Pancreas (tissue), 10 donors: Measurements from ENCODE around the gene BFSP1. TPM values are rescaled to one million over a fixed set of nuclear protein-coding genes. Genes with fewer than 3 reads are reported as not detected.

Experiments used
- ATAC-seq, 4 donors: fragments of 200-7000 bp; cut with Tn5 transposase; one replicate each; pipeline versions ENCODE4 v1.8.0 to v1.9.1; 2020; ENCODE audit warnings: mild to moderate bottlenecking in 4 of 4, moderate library complexity in 4 of 4
- DNase-seq, 6 donors: peaks; one replicate each; pipeline ENCODE4 v3.0.0-alpha.2; 2020
- FAIRE-seq: peaks from 2 replicates; lab custom pipeline; 2012; peaks lifted over from hg19 to GRCh38; lab: Jason Lieb, UNC
- H3K27ac ChIP-seq, 4 donors: fragments of 200-600 bp; sonication (generic); 1 replicate in 3 of 4; 2 replicates in 1 of 4; pipeline versions ENCODE4 v1.5.0 to v1.8.0; 2020
- H3K27me3 ChIP-seq, 4 donors: fragments of 200-600 bp; one replicate each; pipeline ENCODE4 v1.8.0; 2021
- H3K36me3 ChIP-seq, 3 donors: fragments of 200-600 bp; sonication (generic) in 1 of 3; one replicate each; pipeline versions ENCODE4 v1.5.0 to v1.8.0; 2020 to 2021
- H3K4me1 ChIP-seq, 3 donors: fragments of 200-600 bp; one replicate each; pipeline ENCODE4 v1.8.0; 2021
- H3K4me3 ChIP-seq, 4 donors: fragments of 200-600 bp; sonication (generic) in 2 of 4; one replicate each; pipeline versions ENCODE4 v1.5.0 to v1.8.0; 2020 to 2021
- H3K9me3 ChIP-seq, 4 donors: fragments of 200-600 bp; one replicate each; pipeline ENCODE4 v1.8.0; 2021
- CTCF ChIP-seq, 4 donors: fragments of 200-600 bp; sonication (generic) in 3 of 4; IDR thresholded peaks; one replicate each; pipeline versions ENCODE4 v1.5.0 to v1.8.0; 2021; ENCODE audit warnings: antibody characterized with exemption in 4 of 4
- WGBS, 2 donors: extraction: QIAGEN DNeasy Blood & Tissue Kit; methylation state at CpG; one replicate each; pipeline ENCODE4 v1.1.7; 2013; 5-methylcytosine and 5-hydroxymethylcytosine counted together
- intact Hi-C, 3 donors: fragments of 100-400 bp; cut with DNase I; formaldehyde crosslinking; loops; one replicate each; pipeline versions ENCODE4 v1.11.1 to v1.14.2; 2022
- polyA plus RNA-seq, 2 donors: library from polyadenylated mRNA; stranded (reverse); fragments of 200-250 nt; gene quantifications; one replicate each; pipeline ENCODE4 v1.2.3, GENCODE V29; 2013
- total RNA-seq, 6 donors: library from RNA; stranded (reverse); fragmentation: NEBNext Ultra II Directional in 4 of 6; extraction: Animal tissue kit (Norgen Biotek cat#: 25700) in 4 of 6; gene quantifications; one replicate each; pipeline versions ENCODE4 v1.2.1 to v1.2.4, GENCODE V29; 2021 to 2023
- donor health status: healthy with polysubstance abuse.
- donor health status: DM: no; HTN: no; CAD: no; lungs with moderate emphysema.
- donor health status: DM: no; HTN: no; CAD: no.
- donor health status: control.
- donor health status: control.
- donor health status: Bipolar disorder and iron deficiency.
- donor health status: DM: yes; HTN: yes; CAD: no.
- donor health status: DM: no; HTN: no; CAD: no.
- donor health status: DM: no; HTN: no; CAD: no.
- donor health status: DM: yes; HTN: yes; CAD: no.

The BFSP1 gene
- total and polyA plus RNA-seq, 8 donors: 0.81 to 2.0 (median 1.4) TPM

GRCh38 chr20:17493173-17493572, 38.0 kb downstream of the BFSP1 start:
- no peaks in the 10 kb centered on the region for H3K27me3 ChIP-seq
- DNase-seq: no peak
- intact Hi-C loops: no loop called here
- H3K4me3 ChIP-seq: no peak overlapping the region
- no peak for FAIRE-seq
- H3K4me1 ChIP-seq: no peaks in the 10 kb centered on the region
- no peaks in the 10 kb centered on the region for H3K9me3 ChIP-seq
- ATAC-seq: no peak
- TF ChIP-seq CTCF (IDR thresholded peaks at IDR 0.05): no peak
- no peak overlapping the region for H3K27ac ChIP-seq
- 77 to 80% methylated on average over 2 of the region's 2 CpGs for WGBS, 2 donors
- no peaks in the 10 kb centered on the region for H3K36me3 ChIP-seq

- FAIRE-seq (no peak), DNase-seq (no peak)
- intact Hi-C loops: no loop called here
Observed at GRCh38 chr20:17491488-17491887, 39.7 kb downstream of the BFSP1 start.

GRCh38 chr20:17491041-17491440, 40.1 kb downstream of the BFSP1 start:
- no peaks in the 10 kb centered on the region for H3K27me3 ChIP-seq
- H3K4me1 ChIP-seq: no peaks in the 10 kb centered on the region
- DNase-seq (no peak), ATAC-seq (no peak), FAIRE-seq (no peak)
- TF ChIP-seq CTCF (IDR thresholded peaks at IDR 0.05): no peak
- intact Hi-C loops: no loop called here
- no peaks in the 10 kb centered on the region for H3K36me3 ChIP-seq
- no peak overlapping the region for H3K27ac ChIP-seq
- H3K9me3 ChIP-seq: no peaks in the 10 kb centered on the region
- H3K4me3 ChIP-seq: no peak overlapping the region
- WGBS, 2 donors: 82 to 89% methylated on average over 11 of the region's 11 CpGs

More at GRCh38 chr20:17491488-17491887, 39.7 kb downstream of the BFSP1 start:
- no peaks in the 10 kb centered on the region for H3K27me3 ChIP-seq
- no peak for TF ChIP-seq CTCF (IDR thresholded peaks at IDR 0.05)
- H3K36me3 ChIP-seq: no peaks in the 10 kb centered on the region
- no peak overlapping the region for H3K27ac ChIP-seq
- no peaks in the 10 kb centered on the region for H3K9me3 ChIP-seq
- no peak overlapping the region for H3K4me3 ChIP-seq
- no peaks in the 10 kb centered on the region for H3K4me1 ChIP-seq
- 81 to 91% methylated on average over 4 of the region's 4 CpGs for WGBS, 2 donors
- no peak for ATAC-seq

GRCh38 chr20:17490501-17490900, 40.7 kb downstream of the BFSP1 start:
- no peak for TF ChIP-seq CTCF (IDR thresholded peaks at IDR 0.05)
- DNase-seq (no peak), ATAC-seq (no peak), FAIRE-seq (no peak)
- Histone ChIP-seq H3K4me3 (no peak overlapping the region), H3K27ac (no peak overlapping the region), H3K36me3 (no peaks in the 10 kb centered on the region), H3K9me3 (no peaks in the 10 kb centered on the region), H3K4me1 (no peaks in the 10 kb centered on the region), H3K27me3 (no peaks in the 10 kb centered on the region)
- WGBS, 2 donors: 81 to 90% methylated on average over 7 of the region's 7 CpGs
- intact Hi-C loops: no loop called here

- no peak overlapping the region for H3K27ac ChIP-seq
- no peak for DNase-seq
- no peaks in the 10 kb centered on the region for H3K36me3 ChIP-seq
- no peaks in the 10 kb centered on the region for H3K4me1 ChIP-seq
- 74 to 82% methylated on average over 9 of the region's 9 CpGs for WGBS, 2 donors
- no peak for FAIRE-seq
- ATAC-seq: no peak
- H3K27me3 ChIP-seq: no peaks in the 10 kb centered on the region
- intact Hi-C loops: no loop called here
- H3K4me3 ChIP-seq: no peak overlapping the region
- no peak for TF ChIP-seq CTCF (IDR thresholded peaks at IDR 0.05)
- no peaks in the 10 kb centered on the region for H3K9me3 ChIP-seq
Observed at GRCh38 chr20:17488916-17489600, 42.1 kb downstream of the BFSP1 start.
